OCI-LY7 (cell line): ENCODE measurements around the gene TXNDC2. TPM values are rescaled to one million over a fixed set of nuclear protein-coding genes. Genes with fewer than 3 reads are reported as not detected.

Source experiments
- BruUV-seq: library from RNA; stranded (reverse); fragments of 400-500 nt; replicated peaks from 2 replicates; lab custom pipeline; 2021; lab: Mats Ljungman, UMichigan
- CTCF ChIA-PET: fragments of 300-600 bp; sonication (Branson Sonifier 250); formaldehyde crosslinking; loops from one replicate; lab custom pipeline; 2022; ENCODE audit warnings: antibody characterized with exemption; ENCODE audit not compliant: unreplicated experiment; lab: Charles Lee
- POLR2A ChIA-PET: fragments of 300-600 bp; sonication (Branson Sonifier 250); formaldehyde crosslinking; loops from one replicate; lab custom pipeline; 2022; ENCODE audit warnings: antibody characterized with exemption; lab: Charles Lee
- DNase-seq: peaks from one replicate; pipeline ENCODE4 v3.0.0-alpha.2; 2015; ENCODE audit warnings: low spot score
- H2AFZ ChIP-seq: fragments of 200-600 bp; sonication (generic), shearing (Covaris generic); 2 replicates; pipeline ENCODE4 v1.6.1; 2014; ENCODE audit warnings: mild to moderate bottlenecking, antibody characterized with exemption, low read length, moderate library complexity
- H3K27ac ChIP-seq: fragments of 200-600 bp; sonication (generic); 2 replicates; pipeline ENCODE4 v1.5.1; 2014; ENCODE audit warnings: mixed run types, low read depth, mild to moderate bottlenecking, moderate library complexity, low read length, inconsistent platforms; ENCODE audit not compliant: poor library complexity, severe bottlenecking
- H3K36me3 ChIP-seq: fragments of 200-600 bp; sonication (generic); 2 replicates; pipeline ENCODE4 v1.6.1; 2014; ENCODE audit warnings: mild to moderate bottlenecking, antibody characterized with exemption, low read length, moderate library complexity, mixed read lengths; ENCODE audit not compliant: insufficient read depth
- H3K4me1 ChIP-seq: fragments of 200-600 bp; sonication (generic); 2 replicates; pipeline ENCODE4 v1.5.1; 2014; ENCODE audit warnings: mild to moderate bottlenecking, low read length; ENCODE audit not compliant: insufficient read depth, poor library complexity, severe bottlenecking
- H3K4me2 ChIP-seq: fragments of 200-600 bp; sonication (generic); 2 replicates; pipeline ENCODE4 v1.6.1; 2014; ENCODE audit warnings: mild to moderate bottlenecking, low read length
- H3K4me3 ChIP-seq: fragments of 200-600 bp; sonication (generic); 2 replicates; pipeline ENCODE4 v1.5.1; 2014; ENCODE audit warnings: mild to moderate bottlenecking, low read depth, low read length; ENCODE audit not compliant: poor library complexity, severe bottlenecking
- H3K79me2 ChIP-seq: fragments of 200-600 bp; sonication (generic); 2 replicates; pipeline ENCODE4 v1.6.1; 2016; ENCODE audit warnings: low read depth, mild to moderate bottlenecking, low read length, moderate library complexity, mixed read lengths; ENCODE audit not compliant: insufficient read depth
- H3K9me2 ChIP-seq: fragments of 200-600 bp; sonication (generic); 2 replicates; pipeline ENCODE4 v1.6.1; 2016; ENCODE audit warnings: mild to moderate bottlenecking, low read length, mixed read lengths; ENCODE audit not compliant: insufficient read depth
- H3K9me3 ChIP-seq: fragments of 200-600 bp; sonication (generic); 2 replicates; pipeline ENCODE4 v1.6.1; 2014; ENCODE audit warnings: mild to moderate bottlenecking, mixed run types, low read length, mixed read lengths
- H4K20me1 ChIP-seq: fragments of 200-600 bp; sonication (generic); 2 replicates; pipeline ENCODE4 v1.6.1; 2014; ENCODE audit warnings: mild to moderate bottlenecking, antibody characterized with exemption, low read length, moderate library complexity, mixed read lengths; ENCODE audit not compliant: insufficient read depth
- CTCF ChIP-seq: fragments of 200-600 bp; sonication (generic); conservative IDR thresholded peaks from 2 replicates; pipeline ENCODE4 v1.5.1; 2014; ENCODE audit warnings: mild to moderate bottlenecking, antibody characterized with exemption, low read length, moderate library complexity, mixed read lengths
- EZH2phosphoT487 ChIP-seq: fragments of 200-600 bp; sonication (generic); IDR thresholded peaks from 2 replicates; pipeline ENCODE4 v1.6.1; 2018; ENCODE audit warnings: low read depth, borderline replicate concordance, mild to moderate bottlenecking, mixed run types, antibody characterized with exemption, low read length, moderate library complexity, mixed read lengths
- intact Hi-C: fragments of 100-400 bp; cut with micrococcal nuclease; formaldehyde crosslinking; loops from one replicate; pipeline ENCODE4 v1.10.0; 2022; ENCODE audit not compliant: unreplicated experiment
- total RNA-seq, 2 experiments: library from RNA; depleted of rRNA in 1 of 2; stranded (reverse); fragments of >200 nt in 1 of 2; shearing (Covaris generic) in 1 of 2; gene quantifications; 2 replicates each; pipeline ENCODE4 v1.2.3, GENCODE V29; 2014 to 2022

The TXNDC2 gene
- total RNA-seq, 2 experiments from 2014 or later = not detected

DNA sequence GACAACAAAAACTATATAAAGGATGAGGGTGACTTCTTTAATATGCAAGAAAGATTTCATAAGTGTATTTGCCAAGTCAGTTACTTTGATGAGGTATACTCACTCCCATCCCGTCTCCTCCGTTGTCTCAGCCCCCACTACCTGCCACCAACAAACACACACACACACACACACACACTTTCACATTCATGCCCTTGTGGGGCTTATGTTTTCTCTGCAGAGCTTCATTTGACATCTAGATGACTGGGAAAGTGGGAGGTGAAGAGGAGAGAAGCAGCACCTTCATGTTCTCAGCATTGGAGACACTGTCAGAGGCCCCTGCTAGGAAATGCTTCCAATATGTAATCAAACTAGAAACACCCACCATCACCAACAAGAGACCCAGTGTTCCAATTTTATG lies 22.5 kb upstream of the TXNDC2 start:
- intact Hi-C loops = no loop called here
- Histone ChIP-seq H3K4me1 (no peaks in the 10 kb centered on the region), H3K4me2 (no peak overlapping the region), H3K79me2 (no peaks in the 10 kb centered on the region), H2AFZ (no peak overlapping the region), H4K20me1 (no peaks in the 10 kb centered on the region), H3K27ac (no peak overlapping the region), H3K36me3 (no peaks in the 10 kb centered on the region), H3K9me2 (no peaks in the 10 kb centered on the region), H3K4me3 (no peak overlapping the region), H3K9me3 (no peaks in the 10 kb centered on the region)
- BruUV-seq = no TSS peak
- no peak for DNase-seq
- CTCF ChIA-PET = no interaction called here
- POLR2A ChIA-PET = no interaction called here
- TF ChIP-seq EZH2phosphoT487 (no peak), CTCF (no peak)

GRCh38 chr18:9865764-9866490 lies 19.8 kb upstream of the TXNDC2 start:
- H4K20me1 ChIP-seq = no peaks in the 10 kb centered on the region
- TF ChIP-seq EZH2phosphoT487 = no peak
- no peak for TF ChIP-seq CTCF
- H3K4me3 ChIP-seq = no peak overlapping the region
- H3K4me2 ChIP-seq = no peak overlapping the region
- POLR2A ChIA-PET = no interaction called here
- no peak overlapping the region for H2AFZ ChIP-seq
- peaks cover 6% of the 10 kb centered on the region for H3K4me1 ChIP-seq
- H3K9me3 ChIP-seq = no peaks in the 10 kb centered on the region
- intact Hi-C loops = no loop called here
- H3K9me2 ChIP-seq = no peaks in the 10 kb centered on the region
- no peak overlapping the region for H3K27ac ChIP-seq
- no peak for DNase-seq
- CTCF ChIA-PET = no interaction called here
- no peaks in the 10 kb centered on the region for H3K79me2 ChIP-seq
- no TSS peak for BruUV-seq
- no peaks in the 10 kb centered on the region for H3K36me3 ChIP-seq

DNA sequence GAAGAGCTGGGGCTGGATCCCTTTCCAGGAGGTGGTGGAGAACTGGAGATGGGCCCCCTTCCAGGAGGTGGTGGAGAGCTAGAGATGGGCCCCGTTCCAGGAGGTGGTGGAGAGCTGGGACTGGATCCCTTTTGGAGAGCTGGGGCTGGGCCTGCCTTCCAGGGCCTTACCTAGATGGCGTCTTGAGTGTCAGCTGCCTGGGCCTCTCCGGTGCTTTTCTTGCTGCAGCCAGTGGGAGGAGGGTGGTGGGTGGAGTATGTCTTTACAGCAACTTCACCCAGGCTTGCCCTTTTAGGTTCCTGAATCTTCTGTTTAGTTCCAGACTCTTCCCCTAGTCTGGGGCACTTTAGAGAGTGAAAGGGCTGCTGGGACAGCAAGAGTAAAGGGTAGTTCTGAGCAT lies 19.1 kb upstream of the TXNDC2 start:
- H3K79me2 ChIP-seq = no peaks in the 10 kb centered on the region
- no peak overlapping the region for H3K4me3 ChIP-seq
- H3K4me1 ChIP-seq = peaks cover 6% of the 10 kb centered on the region
- ChIA-PET CTCF (no interaction called here), POLR2A (no interaction called here)
- H3K36me3 ChIP-seq = no peaks in the 10 kb centered on the region
- H4K20me1 ChIP-seq = no peaks in the 10 kb centered on the region
- H3K27ac ChIP-seq = no peak overlapping the region
- no peaks in the 10 kb centered on the region for H3K9me2 ChIP-seq
- no peak for DNase-seq
- intact Hi-C loops = no loop called here
- no peaks in the 10 kb centered on the region for H3K9me3 ChIP-seq
- TF ChIP-seq CTCF = no peak
- no peak for TF ChIP-seq EZH2phosphoT487
- no peak overlapping the region for H2AFZ ChIP-seq
- no peak overlapping the region for H3K4me2 ChIP-seq
- BruUV-seq = no TSS peak
